NT2/D1 (cell line): Measurements from ENCODE around the gene BCKDHB.

Experiments used
- DNase-seq: peaks from one replicate; pipeline ENCODE4 v3.0.0-alpha.2; 2011; ENCODE audit warnings: low read depth, low spot score
- H3K27me3 ChIP-seq: 2 replicates; pipeline ENCODE4 v1.6.0; 2011; ENCODE audit warnings: mild to moderate bottlenecking; ENCODE audit not compliant: insufficient read length, insufficient read depth
- H3K36me3 ChIP-seq: 2 replicates; pipeline ENCODE4 v1.6.1; 2011; ENCODE audit warnings: mild to moderate bottlenecking, low read length, mixed read lengths; ENCODE audit not compliant: insufficient read depth, insufficient read length
- H3K4me1 ChIP-seq: 2 replicates; pipeline ENCODE4 v1.5.1; 2011; ENCODE audit not compliant: insufficient read depth, insufficient read length
- H3K4me3 ChIP-seq: 2 replicates; pipeline ENCODE4 v1.5.1; 2011; ENCODE audit warnings: low read depth; ENCODE audit not compliant: insufficient read length
- H3K9ac ChIP-seq: 2 replicates; pipeline ENCODE4 v1.6.0; 2011; ENCODE audit warnings: low read depth; ENCODE audit not compliant: insufficient read length
- H3K9me3 ChIP-seq: 2 replicates; pipeline ENCODE4 v1.5.1; 2011; ENCODE audit warnings: mild to moderate bottlenecking, low read length; ENCODE audit not compliant: insufficient read depth
- SUZ12 ChIP-seq: IDR thresholded peaks from 2 replicates; pipeline ENCODE4 v1.6.1; 2011; ENCODE audit not compliant: insufficient read length, insufficient read depth; ENCODE audit errors: extremely low read depth
- YY1 ChIP-seq: IDR thresholded peaks from 2 replicates; pipeline ENCODE4 v1.6.1; 2011; ENCODE audit not compliant: insufficient read length, insufficient read depth
- ZNF274 ChIP-seq: IDR thresholded peaks from 2 replicates; pipeline ENCODE4 v1.6.1; 2011; ENCODE audit warnings: mild to moderate bottlenecking, low read depth, low read length

The BCKDHB gene

DNA sequence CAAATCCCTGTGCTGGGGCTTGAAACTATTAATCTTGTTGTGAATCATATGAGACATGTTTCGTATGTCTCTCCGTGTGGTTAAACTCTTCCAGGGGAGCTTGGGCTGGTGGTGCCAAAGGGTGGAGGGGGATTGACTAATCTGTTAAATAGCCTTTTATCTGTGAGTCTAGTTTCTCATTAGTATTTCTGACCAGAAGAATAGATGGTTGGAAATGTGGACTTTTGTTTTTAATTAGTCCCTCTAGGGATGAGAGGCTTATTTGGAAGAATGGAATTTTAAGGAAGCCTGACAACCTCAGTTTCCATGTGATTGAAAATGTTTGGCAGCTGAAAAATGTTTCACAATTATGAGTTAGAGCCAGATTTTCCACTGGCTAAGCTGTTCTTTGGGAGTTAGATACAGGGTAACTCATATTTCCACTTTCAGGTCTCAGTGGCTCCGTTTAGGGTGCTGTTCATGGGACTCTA lies 117.3 kb downstream of the BCKDHB start:
- Histone ChIP-seq H3K4me1 (no peaks in the 10 kb centered on the region), H3K9ac (no peak overlapping the region), H3K36me3 (no peaks in the 10 kb centered on the region), H3K4me3 (no peak overlapping the region), H3K9me3 (no peaks in the 10 kb centered on the region), H3K27me3 (no peaks in the 10 kb centered on the region)
- DNase-seq: no peak
- TF ChIP-seq YY1: no peak
- no peak for TF ChIP-seq SUZ12
- TF ChIP-seq ZNF274: no peak

DNA sequence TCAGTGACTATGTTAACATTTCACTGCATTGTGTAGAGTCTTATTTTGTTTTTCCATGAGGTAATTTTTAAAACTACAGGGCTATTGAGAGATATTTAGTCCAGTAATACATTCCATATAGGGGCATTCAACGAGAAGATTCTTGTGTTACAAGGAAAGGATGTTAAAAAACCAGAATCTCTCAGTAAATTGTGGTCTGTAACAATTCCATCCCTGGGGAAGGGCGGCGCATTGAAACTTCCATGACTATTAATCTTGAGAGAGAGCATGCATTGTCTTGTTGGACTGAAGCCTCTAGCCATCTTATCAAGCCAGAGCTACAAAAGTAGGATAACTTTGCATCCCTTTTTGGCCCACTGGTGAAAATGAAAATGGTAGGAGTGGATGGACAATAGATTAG lies 119.7 kb downstream of the BCKDHB start:
- H3K9ac ChIP-seq: no peak overlapping the region
- TF ChIP-seq YY1: no peak
- H3K4me1 ChIP-seq: no peaks in the 10 kb centered on the region
- H3K27me3 ChIP-seq: no peaks in the 10 kb centered on the region
- no peaks in the 10 kb centered on the region for H3K9me3 ChIP-seq
- H3K4me3 ChIP-seq: no peak overlapping the region
- no peaks in the 10 kb centered on the region for H3K36me3 ChIP-seq
- DNase-seq: no peak

DNA sequence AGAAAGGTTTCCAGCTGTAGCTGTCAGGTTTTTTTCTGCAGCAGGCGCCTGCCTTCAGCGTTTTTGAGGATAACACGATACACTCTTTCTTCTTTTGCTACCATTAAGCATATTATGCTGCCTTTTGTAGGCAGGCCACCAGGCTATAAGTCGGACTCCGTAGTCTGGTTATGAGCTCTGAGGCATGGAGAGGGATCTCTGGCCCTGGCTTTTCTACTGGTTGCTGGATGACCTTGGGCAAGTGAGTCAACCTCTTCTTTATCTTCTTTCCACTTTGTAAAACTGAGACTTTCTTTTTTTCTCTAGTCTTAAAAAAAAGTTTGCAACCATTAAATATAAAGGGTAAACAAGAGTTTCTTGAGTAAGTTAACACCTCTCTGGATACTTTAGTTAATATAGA lies 120.2 kb downstream of the BCKDHB start:
- no peak for DNase-seq
- TF ChIP-seq YY1: no peak
- TF ChIP-seq ZNF274: no peak
- TF ChIP-seq SUZ12: no peak
- Histone ChIP-seq H3K27me3 (no peaks in the 10 kb centered on the region), H3K4me3 (no peak overlapping the region), H3K4me1 (no peaks in the 10 kb centered on the region), H3K9me3 (no peaks in the 10 kb centered on the region), H3K36me3 (no peaks in the 10 kb centered on the region), H3K9ac (no peak overlapping the region)

- H3K36me3 ChIP-seq: no peaks in the 10 kb centered on the region
- no peaks in the 10 kb centered on the region for H3K4me1 ChIP-seq
- no peaks in the 10 kb centered on the region for H3K27me3 ChIP-seq
- no peaks in the 10 kb centered on the region for H3K9me3 ChIP-seq
- H3K9ac ChIP-seq: no peak overlapping the region
- H3K4me3 ChIP-seq: no peak overlapping the region
- no peak for TF ChIP-seq YY1
- TF ChIP-seq ZNF274: no peak
- TF ChIP-seq SUZ12: no peak
- DNase-seq: no peak
These were observed 121.2 kb downstream of the BCKDHB start for GRCh38 chr6:80227545-80228105.

- Histone ChIP-seq H3K9me3 (no peaks in the 10 kb centered on the region), H3K9ac (no peak overlapping the region), H3K27me3 (no peaks in the 10 kb centered on the region), H3K4me3 (no peak overlapping the region), H3K36me3 (no peaks in the 10 kb centered on the region), H3K4me1 (no peaks in the 10 kb centered on the region)
- DNase-seq: no peak
- no peak for TF ChIP-seq ZNF274
- TF ChIP-seq SUZ12: no peak
- TF ChIP-seq YY1: no peak
These were observed 126.8 kb downstream of the BCKDHB start for GRCh38 chr6:80233262-80233661.

DNA sequence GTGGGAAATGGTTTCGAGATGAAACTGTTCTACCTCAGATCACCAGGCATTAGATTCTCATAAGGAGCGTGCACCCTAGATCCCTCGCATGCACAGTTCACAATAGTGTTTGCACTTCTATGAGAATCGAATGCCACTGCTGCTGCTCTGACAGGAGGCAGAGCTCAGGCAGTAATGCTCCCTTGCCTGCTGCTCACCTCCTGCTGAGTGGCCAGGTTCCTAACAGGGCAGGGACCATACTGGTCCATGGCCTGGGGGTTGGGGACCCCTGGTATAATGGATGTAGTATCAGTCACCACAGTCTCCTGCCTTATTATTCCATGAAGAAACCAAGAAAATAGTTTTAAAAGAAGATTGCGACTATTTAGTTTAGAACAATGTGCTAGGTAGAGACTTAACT lies 127.5 kb downstream of the BCKDHB start:
- Histone ChIP-seq H3K4me3 (no peak overlapping the region), H3K9me3 (no peaks in the 10 kb centered on the region), H3K4me1 (no peaks in the 10 kb centered on the region), H3K27me3 (no peaks in the 10 kb centered on the region), H3K36me3 (no peaks in the 10 kb centered on the region), H3K9ac (no peak overlapping the region)
- TF ChIP-seq SUZ12 (no peak), ZNF274 (no peak), YY1 (no peak)
- no peak for DNase-seq

GRCh38 chr6:80234401-80234800 lies 127.9 kb downstream of the BCKDHB start:
- TF ChIP-seq YY1 (no peak), SUZ12 (no peak), ZNF274 (no peak)
- Histone ChIP-seq H3K9me3 (no peaks in the 10 kb centered on the region), H3K9ac (no peak overlapping the region), H3K36me3 (no peaks in the 10 kb centered on the region), H3K4me1 (no peaks in the 10 kb centered on the region), H3K4me3 (no peak overlapping the region), H3K27me3 (no peaks in the 10 kb centered on the region)
- DNase-seq: no peak

DNA sequence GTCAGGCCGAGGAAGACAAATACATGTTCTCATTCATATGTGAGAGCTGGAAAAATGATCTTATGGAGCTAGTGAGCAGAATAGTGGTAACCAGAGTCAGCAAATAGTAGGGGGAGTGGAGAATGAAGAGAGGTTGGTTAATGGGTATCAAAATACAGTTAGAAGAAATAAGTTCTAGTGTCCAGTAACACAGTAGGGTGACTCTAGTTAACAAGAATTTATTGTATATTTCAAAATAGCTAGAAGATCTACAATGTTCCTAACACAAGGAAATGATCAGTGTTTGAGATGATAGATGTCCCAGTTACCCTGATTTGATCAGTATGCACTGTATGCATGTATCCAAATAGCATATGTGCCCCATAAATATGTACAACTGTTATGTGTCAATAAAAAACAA lies 128.4 kb downstream of the BCKDHB start:
- Histone ChIP-seq H3K9ac (no peak overlapping the region), H3K27me3 (no peaks in the 10 kb centered on the region), H3K4me1 (no peaks in the 10 kb centered on the region), H3K36me3 (no peaks in the 10 kb centered on the region), H3K4me3 (no peak overlapping the region), H3K9me3 (no peaks in the 10 kb centered on the region)
- DNase-seq: no peak
- TF ChIP-seq ZNF274 (no peak), YY1 (no peak), SUZ12 (no peak)
